Activated CD8-positive, alpha-beta memory T cell treated with anti-CD3 and anti-CD28 coated beads, Interleukin-2, amount 10 ng/mL, durations not matched to agents 7 days and 5 days (primary cell): ENCODE data around the gene OOSP2. TPM values are rescaled to one million over a fixed set of nuclear protein-coding genes. Genes with fewer than 3 reads are reported as not detected.

Experiments
- ATAC-seq: fragments of 150-1000 bp; cut with Tn5 transposase; one replicate; pipeline ENCODE4 v1.10.0; 2021; ENCODE audit warnings: moderate library complexity
- CTCF ChIA-PET: fragments of 350-600 bp; sonication (Branson Sonifier 250); formaldehyde crosslinking; loops from one replicate; lab custom pipeline; 2021; ENCODE audit warnings: antibody characterized with exemption; lab: Charles Lee
- DNase-seq: peaks from one replicate; pipeline ENCODE4 v3.0.0-alpha.2; 2020
- H3K27ac Mint-ChIP-seq: one replicate; pipeline ENCODE4 v1.8.0; 2021; ENCODE audit warnings: mild to moderate bottlenecking, mixed read lengths
- H3K27me3 Mint-ChIP-seq: one replicate; pipeline ENCODE4 v1.8.0; 2021; ENCODE audit warnings: mixed read lengths
- H3K36me3 Mint-ChIP-seq: one replicate; pipeline ENCODE4 v1.8.0; 2021; ENCODE audit warnings: mild to moderate bottlenecking, mixed read lengths
- H3K4me1 Mint-ChIP-seq: one replicate; pipeline ENCODE4 v1.8.0; 2021; ENCODE audit warnings: mixed read lengths
- H3K4me3 Mint-ChIP-seq: one replicate; pipeline ENCODE4 v1.8.0; 2021; ENCODE audit warnings: mild to moderate bottlenecking, moderate library complexity, mixed read lengths
- H3K9me3 Mint-ChIP-seq: one replicate; pipeline ENCODE4 v1.8.0; 2022; ENCODE audit warnings: low read depth, mixed read lengths
- total RNA-seq, 2 experiments: library from RNA; stranded (reverse); gene quantifications; one replicate each; pipeline ENCODE4 v1.2.3, GENCODE V29; 2021

OOSP2 gene
- total RNA-seq, 2 experiments from 2014 or later, result not detected

DNA sequence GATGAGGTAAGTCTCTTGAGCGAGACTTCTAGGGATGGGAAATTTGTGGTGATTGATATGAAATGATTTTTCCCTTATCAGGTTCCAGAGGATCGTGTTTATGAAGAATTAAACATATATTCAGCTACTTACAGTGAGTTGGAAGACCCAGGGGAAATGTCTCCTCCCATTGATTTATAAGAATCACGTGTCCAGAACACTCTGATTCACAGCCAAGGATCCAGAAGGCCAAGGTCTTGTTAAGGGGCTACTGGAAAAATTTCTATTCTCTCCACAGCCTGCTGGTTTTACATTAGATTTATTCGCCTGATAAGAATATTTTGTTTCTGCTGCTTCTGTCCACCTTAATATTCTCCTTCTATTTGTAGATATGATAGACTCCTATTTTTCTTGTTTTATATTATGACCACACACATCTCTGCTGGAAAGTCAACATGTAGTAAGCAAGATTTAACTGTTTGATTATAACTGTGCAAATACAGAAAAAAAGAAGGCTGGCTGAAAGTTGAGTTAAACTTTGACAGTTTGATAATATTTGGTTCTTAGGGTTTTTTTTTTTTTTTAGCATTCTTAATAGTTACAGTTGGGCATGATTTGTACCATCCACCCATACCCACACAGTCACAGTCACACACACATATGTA, 55.4 kb downstream of the OOSP2 start:
- H3K36me3 Mint-ChIP-seq, result no peaks in the 10 kb centered on the region
- CTCF ChIA-PET, result no interaction called here
- no peaks in the 10 kb centered on the region for H3K9me3 Mint-ChIP-seq
- H3K27ac Mint-ChIP-seq, result no peak overlapping the region
- DNase-seq (no peak), ATAC-seq (no peak)
- H3K27me3 Mint-ChIP-seq, result peaks cover 3% of the 10 kb centered on the region
- no peak overlapping the region for H3K4me3 Mint-ChIP-seq
- H3K4me1 Mint-ChIP-seq, result no peaks in the 10 kb centered on the region

DNA sequence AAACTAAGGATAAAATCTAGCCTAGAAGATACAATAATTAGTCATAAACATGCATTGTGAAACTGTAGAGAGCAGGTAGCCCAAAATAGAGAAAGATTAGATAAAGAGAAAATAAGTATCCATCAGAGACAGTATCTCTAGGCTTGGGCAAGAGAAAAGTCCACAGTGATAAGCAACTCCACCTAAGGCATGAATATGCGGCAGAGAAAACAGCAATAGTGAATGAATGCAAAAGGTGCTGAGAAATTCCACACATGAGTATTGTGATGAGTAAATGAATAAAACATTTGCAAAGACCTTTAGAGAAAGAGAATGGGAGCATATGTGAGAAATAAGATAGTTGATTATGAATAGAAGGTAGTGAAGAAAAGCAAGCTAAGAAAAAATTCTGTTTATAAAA, 57.0 kb downstream of the OOSP2 start:
- DNase-seq (no peak), ATAC-seq (no peak)
- no peak overlapping the region for H3K4me3 Mint-ChIP-seq
- no peaks in the 10 kb centered on the region for H3K36me3 Mint-ChIP-seq
- peaks cover 3% of the 10 kb centered on the region for H3K27me3 Mint-ChIP-seq
- H3K9me3 Mint-ChIP-seq, result no peaks in the 10 kb centered on the region
- H3K27ac Mint-ChIP-seq, result no peak overlapping the region
- no peaks in the 10 kb centered on the region for H3K4me1 Mint-ChIP-seq
- CTCF ChIA-PET, result no interaction called here

Other genes with a start within 250 kb of the OOSP2 start
- 100 to 1,000 TPM in 1 of 2 experiments, 10 to 100 TPM in 1; 76.5 to 102 TPM for gene MRPL16, start 229.6 kb upstream of the OOSP2 start, total RNA-seq
- gene CBLIF, start 194.9 kb upstream of the OOSP2 start, total RNA-seq, result not detected
- gene TCN1, start 173.9 kb upstream of the OOSP2 start, total RNA-seq, result not detected
- not detected for gene OOSP3, start 161.6 kb upstream of the OOSP2 start, total RNA-seq
- gene OOSP1, start 102.0 kb upstream of the OOSP2 start, total RNA-seq, result not detected
- gene OOSP4A, start 76.4 kb upstream of the OOSP2 start, total RNA-seq, result not detected
- not detected for gene OOSP4B, start 23.2 kb upstream of the OOSP2 start, total RNA-seq
- gene MS4A3, start 16.3 kb downstream of the OOSP2 start, total RNA-seq, result not detected
- not detected for gene MS4A2, start 48.3 kb downstream of the OOSP2 start, total RNA-seq
- not detected for gene MS4A6A, start 142.7 kb downstream of the OOSP2 start, total RNA-seq
- not detected for gene MS4A4E, start 202.7 kb downstream of the OOSP2 start, total RNA-seq
- not detected for gene MS4A4A, start 240.3 kb downstream of the OOSP2 start, total RNA-seq